GM12878 (cell line): ENCODE data around the gene POLR3K. TPM values are rescaled to one million over a fixed set of nuclear protein-coding genes. Genes with fewer than 3 reads are reported as not detected.
A peak's percentile ranks its signal among the peaks of the same experiment; 100 is the strongest.
"Not testable (repeated sequence)": the region's sequence is repeated elsewhere in the genome, so short reads cannot be mapped to it uniquely, and the experiment has no call there.

Experiments used
- ATAC-seq: fragments of 200-7000 bp; cut with Tn5 transposase; 3 replicates; pipeline ENCODE4 v1.9.1; 2020; ENCODE audit warnings: mild to moderate bottlenecking, moderate library complexity
- BruUV-seq: library from RNA; stranded (reverse); fragments of 400-500 nt; replicated peaks from 2 replicates; lab custom pipeline; 2021; lab: Mats Ljungman, UMichigan
- CTCF ChIA-PET: fragments of 300-600 bp; sonication (Branson Sonifier 250); formaldehyde crosslinking; extraction: SDS; loops from one replicate; lab custom pipeline; 2021; ENCODE audit warnings: inconsistent platforms; lab: Yijun Ruan, JAX
- POLR2A ChIA-PET: fragments of 350-600 bp; formaldehyde crosslinking; extraction: SDS; loops from one replicate; lab custom pipeline; 2021; ENCODE audit warnings: inconsistent platforms; lab: Charles Lee
- RAD21 ChIA-PET: fragments of 300-600 bp; sonication (Branson Sonifier 250); formaldehyde crosslinking; loops from one replicate; lab custom pipeline; 2023; ENCODE audit warnings: antibody characterized with exemption; ENCODE audit not compliant: unreplicated experiment; lab: Charles Lee
- SMC1A ChIA-PET: fragments of 300-600 bp; sonication (Branson Sonifier 250); formaldehyde crosslinking; loops from one replicate; lab custom pipeline; 2023; ENCODE audit not compliant: unreplicated experiment, uncharacterized antibody; lab: Charles Lee
- DNase-seq: peaks from one replicate; pipeline ENCODE4 v3.0.0-alpha.2; 2011; ENCODE audit warnings: low read depth, low spot score
- FAIRE-seq: peaks from 3 replicates; lab custom pipeline; 2011; peaks lifted over from hg19 to GRCh38; lab: Jason Lieb, UNC
- H2AFZ ChIP-seq: 2 replicates; pipeline ENCODE4 v1.6.0; 2011; ENCODE audit warnings: low read depth, low read length, control low read depth; ENCODE audit not compliant: control insufficient read depth
- H3K27ac ChIP-seq: 2 replicates; pipeline ENCODE4 v1.5.1; 2011; ENCODE audit warnings: control low read depth; ENCODE audit not compliant: control insufficient read depth, insufficient read depth
- H3K27me3 ChIP-seq, 2 experiments: replicated peaks in 1 of 2; 2 replicates each; pipeline versions ENCODE4 v1.6.0 to v1.6.1; 2011; ENCODE audit warnings: low read length in 1 of 2; ENCODE audit not compliant: control insufficient read depth in 2 of 2, insufficient read depth in 2 of 2
- H3K36me3 ChIP-seq, 2 experiments: 2 replicates each; pipeline ENCODE4 v1.5.1; 2011; ENCODE audit warnings: low read length in 1 of 2; ENCODE audit not compliant: control insufficient read depth in 2 of 2, insufficient read depth in 2 of 2
- H3K4me1 ChIP-seq: 2 replicates; pipeline ENCODE4 v1.6.1; 2011; ENCODE audit warnings: mild to moderate bottlenecking, low read length, moderate library complexity, mixed read lengths; ENCODE audit not compliant: control insufficient read depth, insufficient read depth
- H3K4me2 ChIP-seq: 2 replicates; pipeline ENCODE4 v1.6.0; 2011; ENCODE audit warnings: control low read depth; ENCODE audit not compliant: control insufficient read depth, insufficient read depth
- H3K4me3 ChIP-seq: fragments of 200-600 bp; sonication (generic); 2 replicates; pipeline ENCODE4 v1.5.1; 2016
- H3K79me2 ChIP-seq: 2 replicates; pipeline ENCODE4 v1.6.0; 2011; ENCODE audit warnings: low read length; ENCODE audit not compliant: control insufficient read depth, insufficient read depth
- H3K9ac ChIP-seq: 2 replicates; pipeline ENCODE4 v1.8.0; 2011; ENCODE audit warnings: low read length, control low read depth, mixed read lengths; ENCODE audit not compliant: control insufficient read depth, insufficient read depth
- H3K9me3 ChIP-seq: replicated peaks from 3 replicates; pipeline ENCODE4 v1.5.1; 2011; ENCODE audit warnings: mild to moderate bottlenecking, low read length; ENCODE audit not compliant: control insufficient read depth, insufficient read depth
- H4K20me1 ChIP-seq: 2 replicates; pipeline ENCODE4 v1.6.0; 2011; ENCODE audit not compliant: control insufficient read depth, insufficient read depth
- CHD4 ChIP-seq: fragments of 200-600 bp; sonication (generic); IDR thresholded peaks from 2 replicates; pipeline ENCODE4 v1.6.1; 2016; ENCODE audit warnings: mild to moderate bottlenecking
- HDGF ChIP-seq: fragments of 450-650 bp; IDR thresholded peaks from 2 replicates; pipeline ENCODE4 v1.6.1; 2016; ENCODE audit warnings: antibody characterized with exemption
- PAX8 ChIP-seq: fragments of 450-650 bp; IDR thresholded peaks from 2 replicates; pipeline ENCODE4 v1.6.1; 2017; ENCODE audit warnings: mild to moderate bottlenecking, moderate library complexity
- PBX3 ChIP-seq: IDR thresholded peaks from 2 replicates; pipeline ENCODE4 v1.6.1; 2011; ENCODE audit warnings: mild to moderate bottlenecking, low read depth, low read length, moderate library complexity; ENCODE audit not compliant: insufficient replicate concordance
- WGBS: methylation state at CpG from one replicate; pipeline ENCODE4 v1.1.6; 2016; ENCODE audit warnings: low lambda C conversion rate; ENCODE audit not compliant: insufficient replicate concordance, insufficient coverage; ENCODE audit errors: missing lambda C conversion rate; 5-methylcytosine and 5-hydroxymethylcytosine counted together
- in situ Hi-C: fragments of 300-500 bp; cut with MboI; formaldehyde crosslinking; loops from 9 replicates; pipeline ENCODE4 v1.14.3; 2018; ENCODE audit warnings: mixed read lengths
- intact Hi-C: fragments of 100-400 bp; cut with micrococcal nuclease; formaldehyde crosslinking; loops from one replicate; pipeline ENCODE4 v1.14.2; 2022; ENCODE audit not compliant: unreplicated experiment
- polyA plus RNA-seq, 11 experiments: library from polyadenylated mRNA; depleted of rRNA in 4 of 11; unstranded in 6 of 11; stranded (reverse) in 5 of 11; fragments of >200 nt; fragmentation: Nextera tagmentation in 4 of 11; fragmentation: Illumina TruSeq in 1 of 11; extraction: Ambion mirVana in 4 of 11; extraction: Trizol in 1 of 11; gene quantifications; 1 replicate in 1 of 11; 2 replicates in 10 of 11; pipeline versions ENCODE4 v1.2.1 to v1.2.3, GENCODE V29; 2011 to 2016; ENCODE audit warnings: inconsistent platforms in 2 of 11, missing spikeins in 2 of 11, low read depth in 1 of 11
- total RNA-seq, 4 experiments: library from RNA; depleted of rRNA in 3 of 4; stranded (reverse); fragments of >200 nt in 3 of 4; fragmentation: Illumina TruSeq in 1 of 4; extraction: Trizol in 1 of 4; gene quantifications; 2 replicates each; pipeline versions ENCODE4 v1.2.1 to v1.2.3, GENCODE V29; 2013 to 2021

POLR3K gene
- total and polyA plus RNA-seq, 10 of the 15 experiments (the other 5 are each of a cell fraction or from before 2014, with no cell fraction given) = 25.3 to 222 (median 64.0) TPM

- no peak for TF ChIP-seq PBX3
- no peak for TF ChIP-seq CHD4
- peak; percentile 94 for TF ChIP-seq HDGF
- no peak for TF ChIP-seq PAX8
These were observed 19.3 kb downstream of the POLR3K start (continued) for GRCh38 chr16:33877-34647.

- H2AFZ ChIP-seq, H3K9me3 ChIP-seq, H4K20me1 ChIP-seq, CTCF ChIA-PET, H3K79me2 ChIP-seq, ATAC-seq, in situ Hi-C loops, SMC1A ChIA-PET, H3K9ac ChIP-seq, DNase-seq, H3K4me3 ChIP-seq, BruUV-seq, H3K27ac ChIP-seq, H3K27me3 ChIP-seq, H3K36me3 ChIP-seq, H3K4me2 ChIP-seq, intact Hi-C loops, POLR2A ChIA-PET, RAD21 ChIA-PET, FAIRE-seq: not testable (repeated sequence)
- peaks cover 17% of the 10 kb centered on the region for H3K4me1 ChIP-seq
- WGBS = 58% methylated on average over 4 of the region's 8 CpGs
These were observed 20.1 kb downstream of the POLR3K start for GRCh38 chr16:33154-33876.

GRCh38 chr16:30627-31026 is 22.8 kb downstream of the POLR3K start:
- H3K36me3 ChIP-seq, FAIRE-seq, intact Hi-C loops, H3K9ac ChIP-seq, H2AFZ ChIP-seq, ATAC-seq, BruUV-seq, RAD21 ChIA-PET, CTCF ChIA-PET, H3K9me3 ChIP-seq, H3K79me2 ChIP-seq, H3K4me2 ChIP-seq, SMC1A ChIA-PET, H3K27me3 ChIP-seq, H3K27ac ChIP-seq, DNase-seq, POLR2A ChIA-PET, H3K4me3 ChIP-seq, in situ Hi-C loops, H4K20me1 ChIP-seq: not testable (repeated sequence)
- WGBS = 91% methylated on average over 1 of the region's 7 CpGs
- peaks cover 13% of the 10 kb centered on the region for H3K4me1 ChIP-seq

- FAIRE-seq = peak; percentile 13
- SMC1A ChIA-PET, H3K9ac ChIP-seq, POLR2A ChIA-PET, H3K9me3 ChIP-seq, intact Hi-C loops, H2AFZ ChIP-seq, H3K4me2 ChIP-seq, H3K27me3 ChIP-seq, H4K20me1 ChIP-seq, H3K36me3 ChIP-seq, BruUV-seq, RAD21 ChIA-PET, H3K4me1 ChIP-seq, H3K79me2 ChIP-seq, CTCF ChIA-PET, in situ Hi-C loops, DNase-seq, H3K27ac ChIP-seq, H3K4me3 ChIP-seq: not testable (repeated sequence)
- 0% methylated on average over 2 of the region's 5 CpGs for WGBS
- ATAC-seq = peak; percentile 80
These were observed 27.5 kb downstream of the POLR3K start for GRCh38 chr16:25926-26348.
